Measurements from ENCODE around the gene INPP5K.

INPP5K gene

DNA sequence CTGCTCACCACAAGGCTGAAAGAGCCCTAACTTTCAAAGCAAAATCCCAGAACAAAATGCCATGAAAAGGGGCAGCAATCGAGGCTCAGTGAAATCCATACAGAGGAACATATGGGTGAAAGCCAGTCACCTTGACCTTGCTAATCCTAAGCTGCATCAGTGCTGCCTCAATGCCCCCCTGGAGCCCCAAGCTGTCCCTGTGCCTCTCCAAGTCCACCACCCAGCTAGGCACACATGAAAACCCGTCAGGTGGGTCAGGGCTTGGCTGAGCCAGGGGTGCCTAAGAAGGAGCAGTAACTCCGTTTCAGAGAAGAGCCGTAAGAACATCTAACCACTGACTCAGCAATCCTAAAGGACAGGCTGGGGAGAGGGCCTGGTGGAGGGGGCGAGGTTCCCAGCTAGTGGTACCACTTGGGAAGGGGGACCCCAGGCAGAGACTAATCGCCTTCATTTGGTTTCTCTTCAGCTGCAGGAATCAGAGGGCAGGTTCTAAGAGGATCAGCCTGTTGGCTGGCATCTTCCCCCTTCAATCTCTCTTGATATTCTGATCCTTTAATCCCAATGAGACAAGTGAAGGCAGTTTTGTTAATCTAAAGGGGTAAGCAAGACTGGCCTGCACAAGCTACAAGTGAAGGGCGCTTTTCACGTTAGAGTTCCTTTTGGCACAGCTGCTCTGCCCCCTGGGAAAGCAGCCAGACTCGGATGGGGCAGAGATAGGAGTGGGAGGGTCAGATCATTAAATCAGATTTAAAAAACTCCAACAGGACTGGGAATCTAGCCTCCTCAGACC is 38.5 kb upstream of the INPP5K start:
- TF ChIP-seq, protein P1, sequence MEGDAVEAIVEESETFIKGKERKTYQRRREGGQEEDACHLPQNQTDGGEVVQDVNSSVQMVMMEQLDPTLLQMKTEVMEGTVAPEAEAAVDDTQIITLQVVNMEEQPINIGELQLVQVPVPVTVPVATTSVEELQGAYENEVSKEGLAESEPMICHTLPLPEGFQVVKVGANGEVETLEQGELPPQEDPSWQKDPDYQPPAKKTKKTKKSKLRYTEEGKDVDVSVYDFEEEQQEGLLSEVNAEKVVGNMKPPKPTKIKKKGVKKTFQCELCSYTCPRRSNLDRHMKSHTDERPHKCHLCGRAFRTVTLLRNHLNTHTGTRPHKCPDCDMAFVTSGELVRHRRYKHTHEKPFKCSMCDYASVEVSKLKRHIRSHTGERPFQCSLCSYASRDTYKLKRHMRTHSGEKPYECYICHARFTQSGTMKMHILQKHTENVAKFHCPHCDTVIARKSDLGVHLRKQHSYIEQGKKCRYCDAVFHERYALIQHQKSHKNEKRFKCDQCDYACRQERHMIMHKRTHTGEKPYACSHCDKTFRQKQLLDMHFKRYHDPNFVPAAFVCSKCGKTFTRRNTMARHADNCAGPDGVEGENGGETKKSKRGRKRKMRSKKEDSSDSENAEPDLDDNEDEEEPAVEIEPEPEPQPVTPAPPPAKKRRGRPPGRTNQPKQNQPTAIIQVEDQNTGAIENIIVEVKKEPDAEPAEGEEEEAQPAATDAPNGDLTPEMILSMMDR (IDR thresholded peaks at IDR 0.05; ENCODE audit: low read depth, low read length) = no peak
- TF ChIP-seq MYC (IDR thresholded peaks at IDR 0.05; ENCODE audit: low read depth, low read length) = no peak
- TF ChIP-seq POLR2A (IDR thresholded peaks at IDR 0.05; ENCODE audit: extremely low read depth, insufficient read length) = no peak
- TF ChIP-seq, protein P2, sequence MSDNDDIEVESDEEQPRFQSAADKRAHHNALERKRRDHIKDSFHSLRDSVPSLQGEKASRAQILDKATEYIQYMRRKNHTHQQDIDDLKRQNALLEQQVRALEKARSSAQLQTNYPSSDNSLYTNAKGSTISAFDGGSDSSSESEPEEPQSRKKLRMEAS (IDR thresholded peaks at IDR 0.05; ENCODE audit: low read depth, low read length) = no peak
- DNase-seq (ENCODE audit: low read depth) = no peak
- no peak overlapping the region for H3K4me3 ChIP-seq (ENCODE audit: low read depth, low read length)

DNA sequence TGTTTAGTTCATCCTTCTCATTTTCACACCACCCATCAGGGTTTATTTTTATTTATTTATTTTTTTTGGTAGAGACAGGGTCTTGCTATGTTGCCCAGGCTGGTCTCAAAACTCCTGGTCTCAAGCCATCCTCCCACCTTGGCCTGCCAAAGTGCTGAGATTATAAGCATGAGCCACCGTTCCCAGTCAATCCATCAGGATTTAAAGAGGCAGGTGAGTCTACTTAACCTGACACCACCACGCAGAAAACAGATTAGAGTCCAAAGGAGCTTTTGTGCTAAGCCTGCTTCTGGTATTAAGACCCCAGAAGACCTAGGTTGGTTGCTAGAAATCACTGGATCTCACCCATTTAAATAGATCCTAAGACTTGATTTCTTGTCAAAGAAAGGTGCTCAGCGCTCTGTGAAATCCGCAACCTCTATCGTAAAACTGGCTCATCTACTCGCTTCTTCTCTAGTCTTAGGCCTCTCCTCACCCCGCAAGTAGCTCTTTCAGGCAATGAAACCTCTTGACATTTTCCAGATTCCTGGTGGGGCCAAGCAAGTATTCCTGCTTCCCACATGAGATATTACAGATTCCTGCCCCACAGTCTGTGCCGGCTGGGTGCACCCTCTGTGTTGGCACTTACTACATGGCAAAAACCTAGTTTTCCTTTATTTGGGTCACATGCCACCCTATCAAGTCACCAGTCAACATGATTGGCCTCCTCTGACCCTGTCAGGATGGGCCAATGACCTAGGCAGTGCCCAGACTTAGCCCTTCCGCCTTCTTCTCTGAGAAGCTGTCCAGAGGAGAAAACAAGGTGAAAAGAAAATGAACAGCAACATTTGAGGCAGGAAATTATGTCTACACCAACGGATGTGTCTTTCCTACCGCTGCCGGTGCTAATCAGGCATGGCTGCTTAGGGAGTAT is 37.2 kb upstream of the INPP5K start:
- TF ChIP-seq POLR2A (IDR thresholded peaks at IDR 0.05; ENCODE audit: extremely low read depth, insufficient read length) (no peak), MYC (IDR thresholded peaks at IDR 0.05; ENCODE audit: low read depth, low read length) (no peak)
- TF ChIP-seq, protein P2 (IDR thresholded peaks at IDR 0.05; ENCODE audit: low read depth, low read length) = no peak
- TF ChIP-seq, protein P1 (IDR thresholded peaks at IDR 0.05; ENCODE audit: low read depth, low read length) = no peak
- H3K4me3 ChIP-seq (ENCODE audit: low read depth, low read length) = no peak overlapping the region
- DNase-seq (ENCODE audit: low read depth) = no peak

DNA sequence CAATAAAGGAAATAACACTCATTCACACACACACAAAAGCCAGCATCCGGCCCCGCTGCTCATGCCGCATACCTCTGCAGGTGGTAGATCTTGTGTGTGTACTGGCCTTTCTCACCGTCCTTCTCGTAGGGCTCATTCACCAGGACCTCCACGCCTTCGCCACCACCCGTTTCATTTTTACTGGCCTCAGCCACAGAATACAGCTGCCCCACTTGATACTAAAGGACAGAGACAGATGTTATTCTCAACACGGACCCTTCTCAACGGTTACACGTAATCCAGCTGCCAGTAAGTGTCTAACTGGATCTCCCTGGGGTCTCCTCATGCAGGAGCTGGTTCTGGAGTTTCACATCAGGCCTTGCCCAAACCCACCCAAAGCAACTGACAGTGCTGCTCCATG is 36.5 kb upstream of the INPP5K start:
- DNase-seq (ENCODE audit: low read depth) = no peak
- TF ChIP-seq MYC (IDR thresholded peaks at IDR 0.05; ENCODE audit: low read depth, low read length) (no peak), POLR2A (IDR thresholded peaks at IDR 0.05; ENCODE audit: extremely low read depth, insufficient read length) (no peak)
- TF ChIP-seq, protein P2 (IDR thresholded peaks at IDR 0.05; ENCODE audit: low read depth, low read length) = no peak
- TF ChIP-seq, protein P1 (IDR thresholded peaks at IDR 0.05; ENCODE audit: low read depth, low read length) = no peak

DNA sequence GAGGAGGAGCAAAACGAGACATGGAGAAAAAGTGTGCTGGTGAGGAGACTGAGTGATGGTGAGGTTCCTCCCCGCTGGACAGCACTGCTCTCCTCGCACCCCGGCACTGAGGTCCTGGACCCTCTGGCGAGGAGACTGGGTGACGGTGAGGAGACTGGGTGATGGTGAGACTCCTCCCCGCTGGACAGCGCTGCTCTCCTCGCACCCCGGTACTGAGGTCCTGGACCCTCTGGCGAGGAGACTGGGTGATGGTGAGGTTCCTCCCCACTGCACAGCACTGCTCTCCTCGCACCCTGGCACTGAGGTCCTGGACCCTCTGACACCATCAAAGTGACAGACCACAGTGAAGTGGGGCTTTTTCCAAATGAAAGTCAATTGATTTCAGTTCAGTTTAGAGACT is 35.3 kb upstream of the INPP5K start:
- TF ChIP-seq POLR2A (IDR thresholded peaks at IDR 0.05; ENCODE audit: extremely low read depth, insufficient read length) = no peak
- TF ChIP-seq, protein P2 (IDR thresholded peaks at IDR 0.05; ENCODE audit: low read depth, low read length) = no peak
- no peak for TF ChIP-seq MYC (IDR thresholded peaks at IDR 0.05; ENCODE audit: low read depth, low read length)
- DNase-seq (ENCODE audit: low read depth) = no peak

More for the DNA sequence above, 36.5 kb upstream of the INPP5K start:
- no peak overlapping the region for H3K4me3 ChIP-seq (ENCODE audit: low read depth, low read length)

DNA sequence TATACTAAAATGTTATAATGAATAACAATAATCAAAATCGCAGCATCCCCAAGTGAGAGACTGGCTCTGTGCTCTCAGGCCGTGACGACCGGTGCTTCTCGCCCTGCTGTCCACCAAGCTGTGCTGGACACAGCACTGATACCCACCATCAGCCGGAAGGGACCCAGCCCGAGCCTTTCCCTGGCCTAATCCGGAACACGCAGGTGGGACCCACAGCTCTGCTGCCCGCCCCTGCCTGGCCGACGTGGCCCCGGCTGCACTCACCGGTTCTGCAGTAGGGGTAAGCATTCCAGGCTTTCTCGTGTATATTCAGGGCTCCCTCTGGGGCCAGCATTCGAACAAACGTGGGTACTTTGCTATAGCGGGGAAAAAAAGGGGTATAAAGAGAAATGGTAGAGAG is 31.6 kb upstream of the INPP5K start:
- no peak overlapping the region for H3K4me3 ChIP-seq (ENCODE audit: low read depth, low read length)
- TF ChIP-seq, protein P2 (IDR thresholded peaks at IDR 0.05; ENCODE audit: low read depth, low read length) = no peak
- TF ChIP-seq POLR2A (IDR thresholded peaks at IDR 0.05; ENCODE audit: extremely low read depth, insufficient read length) (no peak), MYC (IDR thresholded peaks at IDR 0.05; ENCODE audit: low read depth, low read length) (no peak)
- TF ChIP-seq, protein P1 (IDR thresholded peaks at IDR 0.05; ENCODE audit: low read depth, low read length) = no peak
- DNase-seq (ENCODE audit: low read depth) = no peak

More for the DNA sequence above, 35.3 kb upstream of the INPP5K start:
- H3K4me3 ChIP-seq (ENCODE audit: low read depth, low read length) = no peak overlapping the region

Measured in NB4 (cell line).